K562 (cell line): ENCODE data around the gene SLC22A16. TPM values are rescaled to one million over a fixed set of nuclear protein-coding genes. Genes with fewer than 3 reads are reported as not detected.
A peak's percentile ranks its signal among the peaks of the same experiment; 100 is the strongest.

Experiments
- ATAC-seq: fragments of 200-7000 bp; cut with Tn5 transposase; 3 replicates; pipeline ENCODE4 v1.9.1; 2020; ENCODE audit warnings: moderate library complexity
- BruUV-seq: library from RNA; stranded (reverse); fragments of 400-500 nt; replicated peaks from 2 replicates; lab custom pipeline; 2021; lab: Mats Ljungman, UMichigan
- CTCF ChIA-PET: fragments of 300-600 bp; formaldehyde crosslinking; extraction: SDS; loops from one replicate; lab custom pipeline; 2021; ENCODE audit warnings: low intra/inter-chr PET ratio; lab: Yijun Ruan, JAX
- POLR2A ChIA-PET: fragments of 300-600, 350-650 bp; sonication (Branson Sonifier 250); formaldehyde crosslinking; extraction: SDS; loops from one replicate; lab custom pipeline; 2021; ENCODE audit warnings: antibody characterized with exemption, inconsistent platforms; lab: Yijun Ruan, JAX
- DNase-seq, 4 experiments: peaks; one replicate each; pipeline versions ENCODE4 v3.0.0 to v3.0.0-alpha.2; 2011 to 2018; ENCODE audit warnings: low spot score in 3 of 4, mixed read lengths in 3 of 4; ENCODE audit errors: extremely low read depth in 1 of 4
- FAIRE-seq: peaks from 2 replicates; lab custom pipeline; 2011; peaks lifted over from hg19 to GRCh38; lab: Jason Lieb, UNC
- H2AFZ ChIP-seq: 2 replicates; pipeline ENCODE4 v1.6.0; 2011; ENCODE audit warnings: low read depth, low read length, control low read depth, inconsistent platforms
- H3K27ac ChIP-seq: fragments of 200-600 bp; 3 replicates; pipeline ENCODE4 v1.8.0; 2011; ENCODE audit warnings: low read depth, mild to moderate bottlenecking, control low read depth, inconsistent platforms, low read length, moderate library complexity, mixed read lengths; ENCODE audit errors: extremely low read depth
- H3K27me3 ChIP-seq, 2 experiments: fragments of 300-600 bp in 1 of 2; 2 replicates in 1 of 2; 3 replicates in 1 of 2; pipeline versions ENCODE4 v1.6.0 to v1.8.0; 2011; ENCODE audit warnings: inconsistent platforms in 2 of 2, low read length in 2 of 2, mild to moderate bottlenecking in 1 of 2, mixed read lengths in 1 of 2, moderate library complexity in 1 of 2; ENCODE audit not compliant: control insufficient read depth in 2 of 2, insufficient read depth in 2 of 2
- H3K36me3 ChIP-seq: fragments of 300-600 bp; 3 replicates; pipeline ENCODE4 v1.8.0; 2011; ENCODE audit warnings: mild to moderate bottlenecking, low read length, inconsistent platforms; ENCODE audit not compliant: control insufficient read depth, insufficient read depth
- H3K4me1 ChIP-seq, 2 experiments: fragments of 200-600 bp in 1 of 2; replicated peaks in 1 of 2; 2 replicates in 1 of 2; 3 replicates in 1 of 2; pipeline versions ENCODE4 v1.5.1 to v1.8.0; 2011; ENCODE audit warnings: inconsistent platforms in 2 of 2, low read length in 2 of 2, mild to moderate bottlenecking in 1 of 2, mixed read lengths in 1 of 2, moderate library complexity in 1 of 2; ENCODE audit not compliant: control insufficient read depth in 2 of 2, insufficient read depth in 2 of 2
- H3K4me2 ChIP-seq: 2 replicates; pipeline ENCODE4 v1.6.1; 2011; ENCODE audit warnings: low read length, control low read depth, inconsistent platforms, mixed read lengths; ENCODE audit not compliant: insufficient read depth
- H3K4me3 ChIP-seq: fragments of 200-600 bp; sonication (generic), shearing (Covaris generic); 2 replicates; pipeline ENCODE4 v1.5.1; 2016; ENCODE audit warnings: control low read depth, inconsistent platforms
- H3K79me2 ChIP-seq: fragments of 200-600 bp; 3 replicates; pipeline ENCODE4 v1.8.0; 2011; ENCODE audit warnings: low read length, inconsistent platforms; ENCODE audit not compliant: control insufficient read depth, insufficient read depth
- H3K9ac ChIP-seq, 2 experiments: 2 replicates each; pipeline versions ENCODE4 v1.6.0 to v1.6.1; 2011; ENCODE audit warnings: low read depth in 2 of 2, low read length in 2 of 2, control low read depth in 1 of 2, inconsistent platforms in 1 of 2, mild to moderate bottlenecking in 1 of 2, mixed read lengths in 1 of 2; ENCODE audit not compliant: insufficient read depth in 1 of 2
- H3K9me1 ChIP-seq: one replicate; pipeline ENCODE4 v1.6.0; 2011; ENCODE audit warnings: inconsistent platforms, mild to moderate bottlenecking, low read length, moderate library complexity; ENCODE audit not compliant: control insufficient read depth, insufficient read depth
- H3K9me3 ChIP-seq: replicated peaks from 2 replicates; pipeline ENCODE4 v1.5.1; 2011; ENCODE audit warnings: low read depth, low read length, inconsistent platforms; ENCODE audit not compliant: control insufficient read depth, insufficient read depth
- H4K20me1 ChIP-seq: replicated peaks from 2 replicates; pipeline ENCODE4 v1.6.1; 2011; ENCODE audit warnings: low read length, inconsistent platforms, mixed read lengths; ENCODE audit not compliant: control insufficient read depth, insufficient read depth
- BRCA1 ChIP-seq, 2 experiments: fragments of 450-650 bp in 1 of 2; sonication (generic) in 1 of 2; formaldehyde crosslinking in 1 of 2; IDR thresholded peaks; 2 replicates each; pipeline versions ENCODE4 v1.5.0 to v1.6.1; 2017 to 2020; ENCODE audit warnings: mild to moderate bottlenecking in 1 of 2, missing genetic modification reagents in 1 of 2
- CEBPB ChIP-seq: fragments of 450-650 bp; IDR thresholded peaks from 2 replicates; pipeline ENCODE4 v1.6.1; 2016; ENCODE audit warnings: missing genetic modification characterization, missing compliant biosample characterization
- HDAC8 ChIP-seq: fragments of 450-650 bp; IDR thresholded peaks from 2 replicates; pipeline ENCODE4 v1.6.1; 2016; ENCODE audit warnings: mild to moderate bottlenecking, missing genetic modification characterization, moderate library complexity, missing compliant biosample characterization
- KDM5B ChIP-seq: fragments of 200-600 bp; sonication (generic); IDR thresholded peaks from 2 replicates; pipeline ENCODE4 v1.6.1; 2012; ENCODE audit warnings: low read depth, mild to moderate bottlenecking, moderate library complexity, low read length, control low read depth, inconsistent platforms; ENCODE audit not compliant: insufficient replicate concordance
- LEF1 ChIP-seq: fragments of 450-650 bp; IDR thresholded peaks from 2 replicates; pipeline ENCODE4 v1.6.1; 2016; ENCODE audit warnings: mild to moderate bottlenecking
- NUFIP1 ChIP-seq: fragments of 450-650 bp; IDR thresholded peaks from 2 replicates; pipeline ENCODE4 v1.6.1; 2018; ENCODE audit not compliant: partially characterized antibody
- POLR2H ChIP-seq: IDR thresholded peaks from 2 replicates; pipeline ENCODE4 v1.6.1; 2016; ENCODE audit warnings: missing genetic modification characterization, low read depth, mild to moderate bottlenecking, control low read depth, missing compliant biosample characterization, moderate library complexity
- SNRNP70 ChIP-seq: fragments of 200-400 bp; formaldehyde crosslinking; optimal IDR thresholded peaks from 2 replicates; pipeline ENCODE3; 2017; ENCODE audit warnings: low read depth, low read length
- ZNF766 ChIP-seq: fragments of 200-800 bp; sonication (Bioruptor generic); conservative IDR thresholded peaks from 2 replicates; pipeline ENCODE4 v1.6.1; 2016; ENCODE audit warnings: missing genetic modification characterization, missing compliant biosample characterization
- WGBS: fragments of 100-300 bp; shearing (Covaris generic); methylation state at CpG from one replicate; pipeline ENCODE4 v1.1.6; 2016; ENCODE audit warnings: low coverage, mixed read lengths; ENCODE audit not compliant: insufficient coverage; ENCODE audit errors: missing lambda C conversion rate; 5-methylcytosine and 5-hydroxymethylcytosine counted together
- in situ Hi-C: fragments of 300-500 bp; cut with MboI; formaldehyde crosslinking; loops from 4 replicates; pipeline ENCODE4 v1.15.0; 2018; ENCODE audit warnings: inconsistent platforms, mixed read lengths
- intact Hi-C: fragments of 100-400 bp; cut with micrococcal nuclease; formaldehyde crosslinking; loops from 2 replicates; pipeline ENCODE4 v1.14.2; 2022
- polyA plus RNA-seq, 8 experiments: library from polyadenylated mRNA; depleted of rRNA in 4 of 8; stranded (reverse) in 5 of 8; unstranded in 3 of 8; fragments of >200 nt; fragmentation: Nextera tagmentation in 2 of 8; fragmentation: Illumina TruSeq in 1 of 8; extraction: Ambion mirVana in 2 of 8; extraction: Trizol in 1 of 8; gene quantifications; 2 replicates each; pipeline versions ENCODE4 v1.2.1 to v1.2.3, GENCODE V29; 2011 to 2014; ENCODE audit warnings: inconsistent platforms in 1 of 8, missing spikeins in 1 of 8
- total RNA-seq, 7 experiments: library from RNA; depleted of rRNA in 6 of 7; stranded (reverse); fragments of >200 nt in 6 of 7; fragmentation: Illumina TruSeq in 2 of 7; extraction: Trizol in 2 of 7; gene quantifications; 2 replicates each; pipeline versions ENCODE4 v1.2.1 to v1.2.3, GENCODE V29; 2011 to 2021; ENCODE audit warnings: low replicate concordance in 1 of 7
- TF ChIP-seq, protein P1 (sequence below): sonication (generic); formaldehyde crosslinking; IDR thresholded peaks from 2 replicates; pipeline ENCODE4 v1.8.0; 2023; ENCODE audit warnings: missing genetic modification reagents, mild to moderate bottlenecking, borderline replicate concordance
- TF ChIP-seq, protein P2 (sequence below): fragments of 250-450 bp; sonication (Bioruptor Pico); IDR thresholded peaks from 2 replicates; pipeline ENCODE4 v1.4.0; 2020
- TF ChIP-seq, protein P3 (sequence below), 2 experiments: fragments of 450-650 bp in 1 of 2; sonication (generic) in 1 of 2; formaldehyde crosslinking; conservative IDR thresholded peaks; 2 replicates each; pipeline versions ENCODE4 v1.4.0 to v1.8.1; 2020 to 2022; ENCODE audit warnings: mild to moderate bottlenecking in 1 of 2, missing genetic modification reagents in 1 of 2

SLC22A16 gene
- total and polyA plus RNA-seq, 9 of the 15 experiments (the other 6 are each of a cell fraction or from before 2014, with no cell fraction given): not detected

DNA sequence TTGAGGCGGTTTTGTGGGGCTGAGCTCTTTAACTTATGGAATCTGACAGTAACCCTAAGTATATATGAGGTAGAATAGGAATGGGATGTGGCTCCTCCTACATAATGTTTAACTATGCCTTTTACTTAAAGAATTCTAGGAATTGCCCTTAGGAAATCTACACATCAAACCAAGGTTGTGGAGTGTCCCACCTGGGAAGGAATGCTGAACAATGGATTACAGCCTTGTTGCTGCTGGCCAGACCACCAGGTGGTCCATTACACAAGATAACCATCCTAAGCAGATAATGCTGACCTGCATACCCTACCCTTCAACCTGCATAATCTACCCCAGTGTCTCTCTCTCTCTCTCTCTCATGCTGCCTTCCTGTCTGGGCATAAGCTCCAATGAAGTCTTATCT lies 35.0 kb upstream of the SLC22A16 start (continued):
- TF ChIP-seq BRCA1 (IDR thresholded peaks at IDR 0.05): no peak
- no peak for TF ChIP-seq BRCA1 (CRISPR knock-in tag; IDR thresholded peaks at IDR 0.05)

DNA sequence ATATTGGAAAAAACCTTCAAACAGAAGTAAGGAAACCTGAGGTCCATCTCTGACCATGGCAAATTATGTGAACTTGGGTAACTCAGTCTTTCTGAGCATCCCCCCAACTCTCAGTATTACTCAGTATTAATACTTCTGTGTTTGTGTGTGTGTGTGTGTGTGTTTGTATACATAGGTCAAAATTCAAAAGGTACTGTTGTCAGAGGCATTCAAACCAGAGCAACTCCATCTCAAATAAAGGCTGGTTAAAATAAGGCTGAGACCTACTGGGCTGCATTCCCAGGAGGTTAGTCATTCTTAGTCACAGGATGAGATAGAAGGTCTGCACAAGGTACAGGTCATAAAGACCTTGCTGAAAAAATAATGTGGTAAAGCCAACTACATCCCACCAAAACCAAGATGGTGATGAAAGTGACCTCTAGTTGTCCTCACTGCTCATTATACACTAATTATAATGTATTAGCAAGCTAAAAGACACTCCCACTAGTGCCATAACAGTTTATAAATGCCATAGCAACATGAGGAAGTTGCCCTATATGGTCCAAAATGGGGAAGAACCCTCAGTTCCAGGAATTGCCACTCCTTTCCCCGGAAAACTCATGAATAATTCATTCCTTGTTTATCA lies 33.3 kb upstream of the SLC22A16 start:
- DNase-seq (peak in 1 of 4 experiments; percentile 9), FAIRE-seq (peak; percentile 6), ATAC-seq (no peak)
- Histone ChIP-seq H3K36me3 (no peaks in the 10 kb centered on the region), H4K20me1 (no peaks in the 10 kb centered on the region), H3K27ac (no peak overlapping the region), H3K9me1 (no peaks in the 10 kb centered on the region), H2AFZ (no peak overlapping the region), H3K4me2 (no peak overlapping the region), H3K27me3 (0 out of 5 replicates have a peak, but pooled peaks cover 0 to 3% of the 10 kb centered on the region in 2 experiments), H3K4me3 (no peak overlapping the region), H3K9me3 (no peaks in the 10 kb centered on the region), H3K79me2 (no peaks in the 10 kb centered on the region), H3K4me1 (no peaks in the 10 kb centered on the region; a peak in 1 of 5 replicates), H3K9ac (no peak overlapping the region)
- WGBS: 0% methylated on average over 1 of the region's 1 CpG
- ChIA-PET POLR2A (no interaction called here), CTCF (no interaction called here)
- in situ Hi-C loops: no loop called here
- intact Hi-C loops: no loop called here
- BruUV-seq: no TSS peak
- no peak for TF ChIP-seq NUFIP1
- no peak for TF ChIP-seq LEF1
- TF ChIP-seq, protein P1, sequence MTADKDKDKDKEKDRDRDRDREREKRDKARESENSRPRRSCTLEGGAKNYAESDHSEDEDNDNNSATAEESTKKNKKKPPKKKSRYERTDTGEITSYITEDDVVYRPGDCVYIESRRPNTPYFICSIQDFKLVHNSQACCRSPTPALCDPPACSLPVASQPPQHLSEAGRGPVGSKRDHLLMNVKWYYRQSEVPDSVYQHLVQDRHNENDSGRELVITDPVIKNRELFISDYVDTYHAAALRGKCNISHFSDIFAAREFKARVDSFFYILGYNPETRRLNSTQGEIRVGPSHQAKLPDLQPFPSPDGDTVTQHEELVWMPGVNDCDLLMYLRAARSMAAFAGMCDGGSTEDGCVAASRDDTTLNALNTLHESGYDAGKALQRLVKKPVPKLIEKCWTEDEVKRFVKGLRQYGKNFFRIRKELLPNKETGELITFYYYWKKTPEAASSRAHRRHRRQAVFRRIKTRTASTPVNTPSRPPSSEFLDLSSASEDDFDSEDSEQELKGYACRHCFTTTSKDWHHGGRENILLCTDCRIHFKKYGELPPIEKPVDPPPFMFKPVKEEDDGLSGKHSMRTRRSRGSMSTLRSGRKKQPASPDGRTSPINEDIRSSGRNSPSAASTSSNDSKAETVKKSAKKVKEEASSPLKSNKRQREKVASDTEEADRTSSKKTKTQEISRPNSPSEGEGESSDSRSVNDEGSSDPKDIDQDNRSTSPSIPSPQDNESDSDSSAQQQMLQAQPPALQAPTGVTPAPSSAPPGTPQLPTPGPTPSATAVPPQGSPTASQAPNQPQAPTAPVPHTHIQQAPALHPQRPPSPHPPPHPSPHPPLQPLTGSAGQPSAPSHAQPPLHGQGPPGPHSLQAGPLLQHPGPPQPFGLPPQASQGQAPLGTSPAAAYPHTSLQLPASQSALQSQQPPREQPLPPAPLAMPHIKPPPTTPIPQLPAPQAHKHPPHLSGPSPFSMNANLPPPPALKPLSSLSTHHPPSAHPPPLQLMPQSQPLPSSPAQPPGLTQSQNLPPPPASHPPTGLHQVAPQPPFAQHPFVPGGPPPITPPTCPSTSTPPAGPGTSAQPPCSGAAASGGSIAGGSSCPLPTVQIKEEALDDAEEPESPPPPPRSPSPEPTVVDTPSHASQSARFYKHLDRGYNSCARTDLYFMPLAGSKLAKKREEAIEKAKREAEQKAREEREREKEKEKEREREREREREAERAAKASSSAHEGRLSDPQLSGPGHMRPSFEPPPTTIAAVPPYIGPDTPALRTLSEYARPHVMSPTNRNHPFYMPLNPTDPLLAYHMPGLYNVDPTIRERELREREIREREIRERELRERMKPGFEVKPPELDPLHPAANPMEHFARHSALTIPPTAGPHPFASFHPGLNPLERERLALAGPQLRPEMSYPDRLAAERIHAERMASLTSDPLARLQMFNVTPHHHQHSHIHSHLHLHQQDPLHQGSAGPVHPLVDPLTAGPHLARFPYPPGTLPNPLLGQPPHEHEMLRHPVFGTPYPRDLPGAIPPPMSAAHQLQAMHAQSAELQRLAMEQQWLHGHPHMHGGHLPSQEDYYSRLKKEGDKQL (CRISPR knock-in tag): no peak
- peak; percentile 36; the same call in 1 of the 2 replicates for TF ChIP-seq ZNF766
- TF ChIP-seq, protein P2, sequence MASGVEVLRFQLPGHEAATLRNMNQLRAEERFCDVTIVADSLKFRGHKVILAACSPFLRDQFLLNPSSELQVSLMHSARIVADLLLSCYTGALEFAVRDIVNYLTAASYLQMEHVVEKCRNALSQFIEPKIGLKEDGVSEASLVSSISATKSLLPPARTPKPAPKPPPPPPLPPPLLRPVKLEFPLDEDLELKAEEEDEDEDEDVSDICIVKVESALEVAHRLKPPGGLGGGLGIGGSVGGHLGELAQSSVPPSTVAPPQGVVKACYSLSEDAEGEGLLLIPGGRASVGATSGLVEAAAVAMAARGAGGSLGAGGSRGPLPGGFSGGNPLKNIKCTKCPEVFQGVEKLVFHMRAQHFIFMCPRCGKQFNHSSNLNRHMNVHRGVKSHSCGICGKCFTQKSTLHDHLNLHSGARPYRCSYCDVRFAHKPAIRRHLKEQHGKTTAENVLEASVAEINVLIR (CRISPR knock-in tag): no peak
- TF ChIP-seq, protein P3, sequence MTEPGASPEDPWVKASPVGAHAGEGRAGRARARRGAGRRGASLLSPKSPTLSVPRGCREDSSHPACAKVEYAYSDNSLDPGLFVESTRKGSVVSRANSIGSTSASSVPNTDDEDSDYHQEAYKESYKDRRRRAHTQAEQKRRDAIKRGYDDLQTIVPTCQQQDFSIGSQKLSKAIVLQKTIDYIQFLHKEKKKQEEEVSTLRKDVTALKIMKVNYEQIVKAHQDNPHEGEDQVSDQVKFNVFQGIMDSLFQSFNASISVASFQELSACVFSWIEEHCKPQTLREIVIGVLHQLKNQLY (CRISPR knock-in tag; conservative IDR thresholded peaks at IDR 0.05): no peak
- TF ChIP-seq KDM5B: no peak
- no peak for TF ChIP-seq CEBPB (tag)
- TF ChIP-seq HDAC8 (tag): no peak
- no peak for TF ChIP-seq SNRNP70
- no peak for TF ChIP-seq POLR2H (tag)
